ENCODE measurements around the gene OPCML. TPM values are rescaled to one million over a fixed set of nuclear protein-coding genes. Genes with fewer than 3 reads are reported as not detected.

The OPCML gene
- total RNA-seq, 1 experiment from 2014 or later, result not detected

DNA sequence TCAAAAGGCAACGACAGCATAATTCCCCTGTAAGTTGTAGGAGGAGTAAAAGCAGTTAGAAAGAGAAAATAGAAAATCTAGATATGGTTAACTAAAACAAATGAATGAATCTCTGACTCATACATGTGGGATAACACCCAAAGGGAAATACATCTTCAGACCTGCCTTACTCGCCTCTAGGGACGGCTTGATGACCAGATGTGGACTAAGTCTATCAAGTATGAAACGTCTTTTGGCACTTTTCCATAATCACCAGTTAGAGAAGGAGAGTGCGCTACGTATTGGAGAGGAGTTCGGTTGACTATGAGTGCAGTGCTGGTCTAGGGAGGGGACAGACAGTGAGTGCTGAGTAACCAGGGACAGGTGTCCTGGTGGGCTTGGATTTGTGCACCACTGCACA is 459.9 kb downstream of the OPCML start:
- Histone ChIP-seq H3K36me3 (ENCODE audit: control insufficient read depth, insufficient read depth, low read length) (no peaks in the 10 kb centered on the region), H3K4me3 (ENCODE audit: low read depth, low read length) (no peak overlapping the region), H3K9me3 (no peaks in the 10 kb centered on the region), H3K4me1 (no peaks in the 10 kb centered on the region), H3K27me3 (replicated peaks; ENCODE audit: control insufficient read depth, insufficient read depth, low read length) (no peaks in the 10 kb centered on the region)
- Mint-ChIP-seq H3K27me3 (ENCODE audit: insufficient read depth, unreplicated experiment) (peaks cover 21% of the 10 kb centered on the region), H3K4me1 (ENCODE audit: low read depth, unreplicated experiment) (no peaks in the 10 kb centered on the region), H3K4me3 (ENCODE audit: unreplicated experiment) (no peak overlapping the region), H3K27ac (ENCODE audit: unreplicated experiment) (no peak overlapping the region), H3K36me3 (ENCODE audit: insufficient read depth, unreplicated experiment) (no peaks in the 10 kb centered on the region), H3K9me3 (ENCODE audit: unreplicated experiment) (no peaks in the 10 kb centered on the region)
- BruUV-seq (replicated peaks), result no TSS peak
- ChIA-PET CTCF (no interaction called here), POLR2A (no interaction called here)
- TF ChIP-seq, protein P1, sequence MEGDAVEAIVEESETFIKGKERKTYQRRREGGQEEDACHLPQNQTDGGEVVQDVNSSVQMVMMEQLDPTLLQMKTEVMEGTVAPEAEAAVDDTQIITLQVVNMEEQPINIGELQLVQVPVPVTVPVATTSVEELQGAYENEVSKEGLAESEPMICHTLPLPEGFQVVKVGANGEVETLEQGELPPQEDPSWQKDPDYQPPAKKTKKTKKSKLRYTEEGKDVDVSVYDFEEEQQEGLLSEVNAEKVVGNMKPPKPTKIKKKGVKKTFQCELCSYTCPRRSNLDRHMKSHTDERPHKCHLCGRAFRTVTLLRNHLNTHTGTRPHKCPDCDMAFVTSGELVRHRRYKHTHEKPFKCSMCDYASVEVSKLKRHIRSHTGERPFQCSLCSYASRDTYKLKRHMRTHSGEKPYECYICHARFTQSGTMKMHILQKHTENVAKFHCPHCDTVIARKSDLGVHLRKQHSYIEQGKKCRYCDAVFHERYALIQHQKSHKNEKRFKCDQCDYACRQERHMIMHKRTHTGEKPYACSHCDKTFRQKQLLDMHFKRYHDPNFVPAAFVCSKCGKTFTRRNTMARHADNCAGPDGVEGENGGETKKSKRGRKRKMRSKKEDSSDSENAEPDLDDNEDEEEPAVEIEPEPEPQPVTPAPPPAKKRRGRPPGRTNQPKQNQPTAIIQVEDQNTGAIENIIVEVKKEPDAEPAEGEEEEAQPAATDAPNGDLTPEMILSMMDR (IDR thresholded peaks at IDR 0.05; ENCODE audit: insufficient read depth in 1 of 2, low read depth in 1 of 2, low read length in 1 of 2, severe bottlenecking in 1 of 2, unreplicated experiment in 1 of 2), result no peak
- DNase-seq, result no peak
- intact Hi-C loops (cut with micrococcal nuclease; ENCODE audit: unreplicated experiment), result no loop called here

DNA sequence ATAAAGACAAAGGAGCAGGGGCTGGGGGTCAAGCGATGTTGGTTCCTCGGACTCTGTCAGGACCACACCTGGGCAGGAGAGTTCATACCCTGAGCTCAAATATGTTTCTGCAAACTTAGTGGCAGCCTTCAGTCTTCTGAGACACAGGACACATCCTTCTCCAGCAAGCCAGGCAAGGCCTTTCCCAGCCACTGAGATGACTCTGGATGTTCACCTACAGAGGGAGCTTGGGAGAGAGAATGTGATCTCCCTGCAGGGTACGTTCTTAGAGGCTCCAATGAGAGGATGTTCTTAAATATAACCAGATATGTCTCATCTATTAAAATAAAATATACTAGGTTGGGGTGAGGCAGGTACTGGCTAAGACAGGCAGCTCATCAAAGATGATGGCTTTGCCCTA is 461.5 kb downstream of the OPCML start:
- Histone ChIP-seq H3K9me3 (no peaks in the 10 kb centered on the region), H3K4me3 (ENCODE audit: low read depth, low read length) (no peak overlapping the region), H3K36me3 (ENCODE audit: control insufficient read depth, insufficient read depth, low read length) (no peaks in the 10 kb centered on the region), H3K4me1 (no peaks in the 10 kb centered on the region), H3K27me3 (replicated peaks; ENCODE audit: control insufficient read depth, insufficient read depth, low read length) (no peaks in the 10 kb centered on the region)
- no peak for DNase-seq
- H3K4me3 Mint-ChIP-seq (ENCODE audit: unreplicated experiment), result no peak overlapping the region
- H3K36me3 Mint-ChIP-seq (ENCODE audit: insufficient read depth, unreplicated experiment), result no peaks in the 10 kb centered on the region
- H3K27ac Mint-ChIP-seq (ENCODE audit: unreplicated experiment), result no peak overlapping the region
- intact Hi-C loops (cut with micrococcal nuclease; ENCODE audit: unreplicated experiment), result no loop called here
- H3K27me3 Mint-ChIP-seq (ENCODE audit: insufficient read depth, unreplicated experiment), result peaks cover 21% of the 10 kb centered on the region
- no peaks in the 10 kb centered on the region for H3K4me1 Mint-ChIP-seq (ENCODE audit: low read depth, unreplicated experiment)
- ChIA-PET POLR2A (no interaction called here), CTCF (interaction anchor here (1.4 kb wide), 1 partner anchor 8 kb away, joined by 3 read pairs; no protein-coding TSS in a partner anchor)
- no peaks in the 10 kb centered on the region for H3K9me3 Mint-ChIP-seq (ENCODE audit: unreplicated experiment)
- no TSS peak for BruUV-seq (replicated peaks)
- TF ChIP-seq, protein P1 (IDR thresholded peaks at IDR 0.05; ENCODE audit: insufficient read depth in 1 of 2, low read depth in 1 of 2, low read length in 1 of 2, severe bottlenecking in 1 of 2, unreplicated experiment in 1 of 2), result no peak

- H3K36me3 Mint-ChIP-seq (ENCODE audit: insufficient read depth, unreplicated experiment), result no peaks in the 10 kb centered on the region
- H3K4me1 Mint-ChIP-seq (ENCODE audit: low read depth, unreplicated experiment), result no peaks in the 10 kb centered on the region
- BruUV-seq (replicated peaks), result no TSS peak
- DNase-seq, result no peak
- Histone ChIP-seq H3K36me3 (ENCODE audit: control insufficient read depth, insufficient read depth, low read length) (no peaks in the 10 kb centered on the region), H3K4me1 (no peaks in the 10 kb centered on the region), H3K27me3 (replicated peaks; ENCODE audit: control insufficient read depth, insufficient read depth, low read length) (no peaks in the 10 kb centered on the region), H3K4me3 (ENCODE audit: low read depth, low read length) (no peak overlapping the region), H3K9me3 (no peaks in the 10 kb centered on the region)
- peaks cover 23% of the 10 kb centered on the region for H3K27me3 Mint-ChIP-seq (ENCODE audit: insufficient read depth, unreplicated experiment)
- intact Hi-C loops (cut with micrococcal nuclease; ENCODE audit: unreplicated experiment), result no loop called here
- no peaks in the 10 kb centered on the region for H3K9me3 Mint-ChIP-seq (ENCODE audit: unreplicated experiment)
- TF ChIP-seq, protein P1 (IDR thresholded peaks at IDR 0.05; ENCODE audit: insufficient read depth in 1 of 2, low read depth in 1 of 2, low read length in 1 of 2, severe bottlenecking in 1 of 2, unreplicated experiment in 1 of 2), result no peak
- POLR2A ChIA-PET, result no interaction called here
- CTCF ChIA-PET, result interaction anchor here (1.4 kb wide), 1 partner anchor 8 kb away, joined by 3 read pairs; no protein-coding TSS in a partner anchor
- H3K27ac Mint-ChIP-seq (ENCODE audit: unreplicated experiment), result no peak overlapping the region
- H3K4me3 Mint-ChIP-seq (ENCODE audit: unreplicated experiment), result no peak overlapping the region
These were observed 462.1 kb downstream of the OPCML start for GRCh38 chr11:133070021-133070713.
